Measurements from ENCODE around the gene IGSF21.
A peak's percentile ranks its signal among the peaks of the same experiment; 100 is the strongest.

The IGSF21 gene

DNA sequence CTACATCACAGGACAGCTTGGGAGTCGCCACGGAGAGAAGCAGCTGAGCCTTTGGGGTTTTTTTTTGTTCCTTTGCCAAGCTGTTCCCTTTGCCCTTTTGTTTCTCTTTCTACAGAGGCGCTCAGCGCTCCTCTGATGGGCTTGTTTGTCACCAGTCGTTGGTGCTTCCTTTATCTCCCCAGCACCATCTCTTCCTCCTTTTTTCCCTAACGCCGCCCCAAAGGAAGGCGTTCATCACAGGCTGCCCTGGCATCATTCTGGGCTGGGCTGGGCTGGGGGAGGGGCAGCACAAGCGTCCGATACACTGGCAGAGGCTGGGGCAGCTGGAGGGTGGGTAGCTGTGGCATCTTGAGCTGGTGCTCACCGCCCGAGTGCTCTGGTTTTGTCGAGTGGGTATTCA lies 10.5 kb downstream of the IGSF21 start:
- Histone ChIP-seq H3K9ac (no peak overlapping the region), H3K9me3 (no peaks in the 10 kb centered on the region), H3K27ac (no peak overlapping the region), H3K4me3 (no peak overlapping the region), H4K20me1 (no peaks in the 10 kb centered on the region), H3K27me3 (no peaks in the 10 kb centered on the region), H3K4me2 (peak overlapping the region; percentile 24), H3K36me3 (no peaks in the 10 kb centered on the region), H3K4me1 (peaks cover 10% of the 10 kb centered on the region)
- TF ChIP-seq Cebpa-rat (IDR thresholded peaks at IDR 0.05), result no peak

DNA sequence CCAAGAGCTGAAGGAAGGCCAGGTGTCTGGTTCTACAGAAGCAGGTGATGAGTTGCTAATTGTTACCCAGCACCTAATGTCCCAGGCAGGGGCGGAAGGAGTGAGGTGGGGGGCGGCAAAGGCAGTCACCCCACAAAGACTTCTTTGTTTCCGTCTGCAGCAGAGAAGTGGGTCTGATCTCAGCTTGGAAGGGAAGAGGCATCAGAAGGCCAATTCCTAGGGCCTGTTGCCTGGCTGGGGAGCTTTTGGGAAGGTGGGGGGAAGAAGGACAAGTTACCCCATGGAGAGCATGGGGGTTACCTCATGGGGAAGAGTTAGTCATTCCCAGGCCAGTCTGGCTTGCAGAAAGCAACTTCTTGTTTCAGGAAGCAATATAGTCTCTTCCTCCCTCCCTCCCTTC lies 10.9 kb downstream of the IGSF21 start:
- no peak for TF ChIP-seq Cebpa-rat (IDR thresholded peaks at IDR 0.05)
- no peaks in the 10 kb centered on the region for H3K27me3 ChIP-seq
- H3K4me3 ChIP-seq, result no peak overlapping the region

DNA sequence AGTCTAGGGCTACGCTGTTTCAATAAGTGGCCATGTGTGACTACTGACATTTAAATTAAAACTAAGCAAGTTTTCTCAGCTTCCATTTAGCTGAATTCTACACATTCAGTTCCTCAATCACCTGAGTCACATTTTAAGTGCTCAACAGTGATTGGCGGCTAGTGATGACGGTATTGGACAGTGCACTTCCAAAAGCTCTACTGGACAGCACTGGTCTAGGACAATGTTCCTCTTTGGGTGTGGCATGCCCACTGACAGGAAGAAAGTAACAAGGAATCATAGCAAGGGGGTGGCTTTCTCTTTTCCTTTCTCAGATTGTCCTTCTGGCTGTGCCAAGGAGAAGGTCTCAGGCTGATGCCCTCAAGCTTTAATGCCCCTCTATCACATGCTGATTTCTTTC lies 11.7 kb downstream of the IGSF21 start:
- H3K27ac ChIP-seq, result no peak overlapping the region
- no peak for TF ChIP-seq Cebpa-rat (IDR thresholded peaks at IDR 0.05)

More for the DNA sequence above, 10.9 kb downstream of the IGSF21 start:
- H3K9me3 ChIP-seq, result no peaks in the 10 kb centered on the region
- H3K36me3 ChIP-seq, result no peaks in the 10 kb centered on the region
- H3K4me2 ChIP-seq, result peak overlapping the region; percentile 24; the same call in 1 of the 2 replicates
- no peak overlapping the region for H3K9ac ChIP-seq
- no peak overlapping the region for H3K27ac ChIP-seq
- H4K20me1 ChIP-seq, result no peaks in the 10 kb centered on the region
- H3K4me1 ChIP-seq, result peaks cover 10% of the 10 kb centered on the region

DNA sequence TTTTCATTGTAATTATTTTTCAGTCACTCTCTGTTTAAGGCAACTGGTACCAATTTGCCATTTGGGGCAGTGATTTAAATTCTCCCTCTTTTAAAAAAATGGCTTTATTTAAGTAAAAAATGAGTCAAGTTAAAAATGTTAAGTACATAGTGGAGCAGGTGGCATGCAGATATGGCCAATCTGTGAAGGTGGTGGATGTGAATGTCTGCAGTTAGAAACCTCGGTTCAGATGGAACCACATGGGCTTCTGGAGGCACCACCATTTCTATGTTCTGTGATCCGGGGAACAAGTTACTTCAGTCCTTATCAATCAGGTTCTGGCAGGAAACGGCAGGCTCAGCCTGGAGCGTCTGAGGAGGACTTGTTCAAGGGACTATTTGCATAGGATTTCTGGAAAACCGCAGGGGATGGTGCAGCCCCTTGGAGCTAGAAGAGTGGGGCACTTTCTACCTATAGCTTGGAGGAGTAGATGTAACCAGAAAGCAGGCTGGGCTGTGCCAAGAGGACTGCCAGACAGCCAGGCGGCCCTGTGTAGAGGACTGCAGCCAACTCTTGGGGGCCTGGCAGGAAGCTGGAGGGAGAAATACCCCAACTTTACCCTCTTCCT lies 12.3 kb downstream of the IGSF21 start:
- H4K20me1 ChIP-seq, result no peaks in the 10 kb centered on the region
- no peaks in the 10 kb centered on the region for H3K9me3 ChIP-seq
- TF ChIP-seq Cebpa-rat (IDR thresholded peaks at IDR 0.05), result no peak
- no peak overlapping the region for H3K4me2 ChIP-seq
- peaks cover 10% of the 10 kb centered on the region for H3K4me1 ChIP-seq
- H3K9ac ChIP-seq, result no peak overlapping the region
- no peak overlapping the region for H3K4me3 ChIP-seq
- no peaks in the 10 kb centered on the region for H3K36me3 ChIP-seq
- no peaks in the 10 kb centered on the region for H3K27me3 ChIP-seq
- H3K27ac ChIP-seq, result no peak overlapping the region

More for the DNA sequence above, 11.7 kb downstream of the IGSF21 start:
- Histone ChIP-seq H3K27me3 (no peaks in the 10 kb centered on the region), H3K4me2 (no peak overlapping the region), H4K20me1 (no peaks in the 10 kb centered on the region), H3K36me3 (no peaks in the 10 kb centered on the region), H3K9ac (no peak overlapping the region), H3K9me3 (no peaks in the 10 kb centered on the region), H3K4me3 (no peak overlapping the region), H3K4me1 (peaks cover 10% of the 10 kb centered on the region)

DNA sequence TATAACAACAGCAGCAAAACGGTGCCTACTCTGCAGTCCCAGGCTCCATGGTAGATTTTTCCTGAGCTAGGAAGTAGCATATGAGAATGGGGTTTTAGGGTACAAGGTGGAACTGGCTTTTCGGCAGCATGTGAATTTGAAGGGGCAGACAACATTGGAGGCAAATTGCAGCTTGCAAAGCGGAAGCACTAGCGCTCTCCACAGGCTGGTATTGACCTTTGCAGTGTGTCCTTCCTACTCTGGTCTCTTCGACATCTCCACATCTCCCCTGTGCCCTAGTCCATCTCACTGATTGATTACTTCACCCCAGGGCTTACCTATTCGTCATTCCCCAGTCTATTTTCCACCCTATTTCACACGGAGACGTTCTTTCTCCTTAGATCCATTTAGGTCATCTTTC lies 13.0 kb downstream of the IGSF21 start:
- peaks cover 10% of the 10 kb centered on the region for H3K4me1 ChIP-seq
- no peak overlapping the region for H3K9ac ChIP-seq
- no peaks in the 10 kb centered on the region for H3K9me3 ChIP-seq
- H3K4me3 ChIP-seq, result no peak overlapping the region
- no peak for TF ChIP-seq Cebpa-rat (IDR thresholded peaks at IDR 0.05)
- H3K27me3 ChIP-seq, result no peaks in the 10 kb centered on the region
- H3K4me2 ChIP-seq, result no peak overlapping the region
- H3K27ac ChIP-seq, result no peak overlapping the region
- H4K20me1 ChIP-seq, result no peaks in the 10 kb centered on the region
- H3K36me3 ChIP-seq, result no peaks in the 10 kb centered on the region

DNA sequence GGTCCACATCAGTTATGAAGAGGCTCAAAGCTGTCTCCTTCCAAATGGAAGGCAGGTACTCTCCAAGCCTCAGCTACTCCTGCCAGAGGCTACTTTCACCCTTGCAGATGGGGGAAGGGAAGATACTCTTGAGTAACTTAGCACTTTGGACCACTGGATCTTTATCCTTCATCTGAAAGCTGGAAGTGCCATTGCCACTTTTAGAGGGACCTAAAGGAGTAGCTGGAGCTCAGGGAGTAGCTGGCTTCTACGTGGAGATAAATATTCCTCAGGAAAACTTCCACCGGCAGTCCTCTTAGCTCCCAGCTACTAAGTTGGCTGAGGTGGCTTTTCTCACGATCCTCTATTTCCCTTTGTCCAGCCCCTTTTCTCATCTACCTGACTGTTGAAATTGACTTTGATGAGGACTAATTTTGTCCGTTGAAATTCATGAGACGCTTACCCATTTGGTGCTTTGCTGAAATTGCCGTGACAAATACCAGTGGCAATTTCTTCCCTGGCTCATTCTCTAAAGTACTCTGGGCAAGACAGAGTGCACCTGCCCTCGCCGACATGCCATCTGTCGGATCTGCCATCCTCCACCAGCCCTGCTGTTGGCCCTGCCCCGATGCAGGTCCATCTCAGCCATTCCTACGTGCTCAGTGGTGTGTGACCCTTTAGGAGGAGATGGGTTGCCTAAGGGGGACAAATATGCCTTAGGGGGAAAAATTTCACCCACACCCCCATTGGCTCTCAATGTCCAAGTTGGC lies 13.6 kb downstream of the IGSF21 start:
- no peak overlapping the region for H3K27ac ChIP-seq
- H3K4me3 ChIP-seq, result no peak overlapping the region
- peaks cover 10% of the 10 kb centered on the region for H3K4me1 ChIP-seq
- H3K9ac ChIP-seq, result no peak overlapping the region
- no peaks in the 10 kb centered on the region for H3K9me3 ChIP-seq
- H4K20me1 ChIP-seq, result no peaks in the 10 kb centered on the region
- no peaks in the 10 kb centered on the region for H3K36me3 ChIP-seq
- no peak overlapping the region for H3K4me2 ChIP-seq
- no peak for TF ChIP-seq Cebpa-rat (IDR thresholded peaks at IDR 0.05)
- H3K27me3 ChIP-seq, result no peaks in the 10 kb centered on the region

DNA sequence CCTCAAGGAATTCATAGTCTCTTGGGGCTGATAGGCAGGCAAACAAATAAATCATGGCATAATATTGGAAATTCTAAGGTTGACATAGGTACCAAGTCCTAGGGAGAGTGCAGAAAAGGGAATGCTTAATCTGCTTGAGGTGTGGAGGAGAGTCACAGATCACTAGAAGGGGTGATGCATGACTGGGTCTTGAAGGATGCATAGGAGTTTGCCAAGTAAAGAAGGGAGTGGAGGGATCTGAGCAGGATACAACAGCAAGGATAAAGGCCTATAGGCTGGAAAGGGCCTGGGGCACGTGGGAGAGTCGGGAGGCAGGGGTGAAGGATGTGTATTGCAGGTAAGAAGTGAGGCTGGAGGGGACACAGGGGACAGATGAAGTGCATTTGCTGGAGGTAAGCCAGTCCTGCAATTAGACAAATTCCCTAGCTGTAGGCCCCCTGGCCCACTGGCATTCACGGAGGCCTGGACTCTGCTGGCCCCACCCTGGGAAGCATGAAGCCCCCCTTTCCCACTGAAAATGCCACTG lies 15.9 kb downstream of the IGSF21 start:
- Histone ChIP-seq H4K20me1 (no peaks in the 10 kb centered on the region), H3K9me3 (no peaks in the 10 kb centered on the region), H3K27me3 (no peaks in the 10 kb centered on the region), H3K4me3 (no peak overlapping the region), H3K4me2 (no peak overlapping the region), H3K36me3 (no peaks in the 10 kb centered on the region), H3K27ac (no peak overlapping the region), H3K4me1 (peaks cover under 1% of the 10 kb centered on the region), H3K9ac (no peak overlapping the region)
- TF ChIP-seq Cebpa-rat (IDR thresholded peaks at IDR 0.05), result no peak

DNA sequence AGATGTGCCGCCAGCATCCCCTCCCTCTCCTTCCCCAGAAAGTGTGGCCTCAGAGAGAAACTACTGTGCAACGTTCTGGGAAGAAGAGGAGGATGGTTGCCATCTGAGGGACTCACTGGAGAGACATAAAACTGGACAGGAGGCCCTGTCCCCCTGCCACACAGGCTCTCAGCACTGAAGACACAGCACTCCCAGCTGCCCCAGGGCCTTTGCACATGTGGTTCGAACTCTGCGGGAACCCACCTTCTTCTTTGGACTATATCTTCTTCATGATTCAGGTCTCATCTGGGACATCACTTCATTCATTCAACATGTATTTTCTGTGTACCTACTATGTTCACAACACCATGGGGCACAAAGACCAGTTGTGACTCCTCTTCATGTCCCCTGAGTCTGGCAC lies 17.4 kb downstream of the IGSF21 start:
- Histone ChIP-seq H3K27ac (no peak overlapping the region), H3K4me2 (no peak overlapping the region), H3K4me3 (no peak overlapping the region), H3K36me3 (no peaks in the 10 kb centered on the region), H3K9me3 (no peaks in the 10 kb centered on the region), H3K9ac (no peak overlapping the region), H4K20me1 (no peaks in the 10 kb centered on the region), H3K4me1 (no peaks in the 10 kb centered on the region), H3K27me3 (no peaks in the 10 kb centered on the region)
- no peak for TF ChIP-seq Cebpa-rat (IDR thresholded peaks at IDR 0.05)

DNA sequence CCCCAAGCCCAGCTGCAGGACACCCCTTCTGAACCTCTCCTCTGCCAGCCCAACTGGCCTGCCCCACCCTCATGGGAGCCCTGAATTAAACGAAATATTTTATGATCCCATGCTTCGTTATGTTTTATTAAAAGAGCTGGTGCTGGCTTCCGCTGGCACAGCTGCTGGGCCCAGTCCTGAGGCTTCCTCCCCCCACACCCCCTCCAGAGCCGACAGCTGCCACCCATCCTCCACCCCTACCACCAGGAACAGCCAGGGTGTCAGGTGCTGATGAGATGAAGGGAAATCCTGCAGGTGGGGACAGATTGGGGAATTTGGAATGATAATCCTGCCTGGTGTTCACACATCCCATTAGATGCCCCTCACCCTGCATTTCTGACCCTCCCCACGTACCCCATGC lies 19.0 kb downstream of the IGSF21 start:
- Histone ChIP-seq H3K4me2 (no peak overlapping the region), H3K9ac (no peak overlapping the region), H3K27ac (no peak overlapping the region), H3K27me3 (no peaks in the 10 kb centered on the region), H3K9me3 (no peaks in the 10 kb centered on the region), H3K4me3 (no peak overlapping the region), H3K4me1 (no peaks in the 10 kb centered on the region), H4K20me1 (no peaks in the 10 kb centered on the region), H3K36me3 (no peaks in the 10 kb centered on the region)
- TF ChIP-seq Cebpa-rat (IDR thresholded peaks at IDR 0.05), result no peak

DNA sequence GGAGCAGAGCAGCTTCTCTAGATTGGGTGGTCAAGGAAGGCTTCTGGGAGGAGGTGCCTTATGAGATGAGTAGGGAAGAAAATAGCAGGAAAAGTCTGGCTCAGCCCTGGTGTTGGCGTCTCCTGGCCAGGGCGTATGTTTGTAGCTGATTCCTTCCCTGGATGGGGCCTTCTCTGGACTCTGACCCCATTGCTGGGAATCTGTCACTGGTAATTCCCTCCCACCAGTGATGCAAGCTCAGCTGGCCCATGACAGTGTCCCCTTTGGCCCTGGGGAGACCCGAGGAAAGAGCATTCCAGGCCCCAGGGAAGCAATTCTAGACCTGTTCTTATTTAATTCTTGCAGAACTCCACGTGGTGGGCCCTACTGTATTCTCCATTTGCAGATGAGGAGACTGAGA lies 20.7 kb downstream of the IGSF21 start:
- no peak for TF ChIP-seq Cebpa-rat (IDR thresholded peaks at IDR 0.05)

More for the DNA sequence above, 20.7 kb downstream of the IGSF21 start:
- no peak overlapping the region for H3K4me3 ChIP-seq
- no peak overlapping the region for H3K9ac ChIP-seq
- no peak overlapping the region for H3K4me2 ChIP-seq
- H4K20me1 ChIP-seq, result no peaks in the 10 kb centered on the region
- no peaks in the 10 kb centered on the region for H3K4me1 ChIP-seq
- H3K27me3 ChIP-seq, result no peaks in the 10 kb centered on the region
- no peak overlapping the region for H3K27ac ChIP-seq
- H3K9me3 ChIP-seq, result no peaks in the 10 kb centered on the region
- no peaks in the 10 kb centered on the region for H3K36me3 ChIP-seq
